Keratinocyte (primary cell): ENCODE data around the gene PLXNB2. TPM values are rescaled to one million over a fixed set of nuclear protein-coding genes. Genes with fewer than 3 reads are reported as not detected.

ENCODE experiments used
- DNase-seq: peaks from one replicate; pipeline ENCODE4 v3.0.0-alpha.2; 2011; ENCODE audit warnings: low read depth, missing footprints, low spot score
- FAIRE-seq: peaks from 2 replicates; lab custom pipeline; 2011; peaks lifted over from hg19 to GRCh38; lab: Jason Lieb, UNC
- H2AFZ ChIP-seq: 2 replicates; pipeline ENCODE4 v1.6.0; 2012; ENCODE audit warnings: low read length, control low read depth, inconsistent platforms; ENCODE audit not compliant: control insufficient read depth
- H3K27ac ChIP-seq: 2 replicates; pipeline ENCODE4 v1.5.1; 2011; ENCODE audit warnings: low read length; ENCODE audit not compliant: control insufficient read depth, insufficient read depth
- H3K27me3 ChIP-seq: 3 replicates; pipeline ENCODE4 v1.6.0; 2011; ENCODE audit warnings: low read length; ENCODE audit not compliant: control insufficient read depth, insufficient read depth; ENCODE audit errors: extremely low read depth
- H3K36me3 ChIP-seq, 2 experiments: 2 replicates in 1 of 2; 3 replicates in 1 of 2; pipeline ENCODE4 v1.5.1; 2011; ENCODE audit warnings: low read length in 2 of 2, mild to moderate bottlenecking in 1 of 2; ENCODE audit not compliant: control insufficient read depth in 2 of 2, insufficient read depth in 2 of 2; ENCODE audit errors: extremely low read depth in 1 of 2
- H3K4me1 ChIP-seq: 3 replicates; pipeline ENCODE4 v1.5.1; 2011; ENCODE audit warnings: low read length; ENCODE audit not compliant: control insufficient read depth, insufficient read depth; ENCODE audit errors: extremely low read depth
- H3K4me2 ChIP-seq: 3 replicates; pipeline ENCODE4 v1.6.0; 2011; ENCODE audit warnings: low read depth, low read length; ENCODE audit not compliant: control insufficient read depth, insufficient read depth; ENCODE audit errors: extremely low read depth
- H3K4me3 ChIP-seq, 3 experiments: fragments of 200-600 bp in 1 of 3; sonication (generic) in 1 of 3; 2 replicates in 2 of 3; 3 replicates in 1 of 3; pipeline ENCODE4 v1.5.1; 2011 to 2016; ENCODE audit warnings: low read length in 3 of 3, mild to moderate bottlenecking in 3 of 3, control low read depth in 2 of 3, inconsistent platforms in 1 of 3, low read depth in 1 of 3, mixed read lengths in 1 of 3, mixed run types in 1 of 3, moderate library complexity in 1 of 3; ENCODE audit not compliant: control insufficient read depth in 2 of 3, insufficient read depth in 2 of 3; ENCODE audit errors: extremely low read depth in 1 of 3
- H3K79me2 ChIP-seq: 2 replicates; pipeline ENCODE4 v1.6.0; 2012; ENCODE audit warnings: low read length; ENCODE audit not compliant: control insufficient read depth, insufficient read depth
- H3K9ac ChIP-seq: 3 replicates; pipeline ENCODE4 v1.6.0; 2011; ENCODE audit warnings: low read length; ENCODE audit not compliant: control insufficient read depth, insufficient read depth; ENCODE audit errors: extremely low read depth
- H3K9me1 ChIP-seq: 3 replicates; pipeline ENCODE4 v1.6.0; 2011; ENCODE audit warnings: low read length; ENCODE audit not compliant: control insufficient read depth, insufficient read depth; ENCODE audit errors: extremely low read depth
- H3K9me3 ChIP-seq: 2 replicates; pipeline ENCODE4 v1.5.1; 2012; ENCODE audit warnings: low read depth, low read length; ENCODE audit not compliant: control insufficient read depth
- H4K20me1 ChIP-seq: 3 replicates; pipeline ENCODE4 v1.6.0; 2011; ENCODE audit warnings: low read length; ENCODE audit not compliant: control insufficient read depth, insufficient read depth; ENCODE audit errors: extremely low read depth
- EZH2 ChIP-seq: IDR thresholded peaks from one replicate; pipeline ENCODE4 v1.6.1; 2012; ENCODE audit warnings: inconsistent platforms, mild to moderate bottlenecking, low read length, moderate library complexity
- dilution Hi-C: fragments of 300-500 bp; cut with MboI; formaldehyde crosslinking; loops from one replicate; pipeline ENCODE4 v1.7.0; 2020; ENCODE audit warnings: low sequenced_read_pairs; ENCODE audit not compliant: extremely low pct_ligation_motif_present
- polyA plus RNA-seq, 5 experiments: library from polyadenylated mRNA; depleted of rRNA in 3 of 5; stranded (reverse) in 3 of 5; stranded (forward) in 1 of 5; unstranded in 1 of 5; fragments of >200 nt; gene quantifications; 1 replicate in 1 of 5; 2 replicates in 3 of 5; 3 replicates in 1 of 5; pipeline versions ENCODE4 v1.2.1 to v1.2.3, GENCODE V29; 2011 to 2012; ENCODE audit warnings: missing spikeins in 2 of 5, low read depth in 1 of 5, low replicate concordance in 1 of 5
- TF ChIP-seq, protein P1 (sequence below), 3 experiments: IDR thresholded peaks in 1 of 3; conservative IDR thresholded peaks in 1 of 3; optimal IDR thresholded peaks in 1 of 3; 2 replicates in 2 of 3; 3 replicates in 1 of 3; pipeline versions ENCODE3 to v1.5.1; 2011; ENCODE audit warnings: low read length in 3 of 3, mild to moderate bottlenecking in 3 of 3, moderate library complexity in 2 of 3, control low read depth in 1 of 3, inconsistent platforms in 1 of 3; ENCODE audit not compliant: insufficient read depth in 2 of 3; ENCODE audit errors: extremely low read depth in 1 of 3

The PLXNB2 gene
- polyA plus RNA-seq, 1 donor (not counting 4 experiments of a cell fraction or from before 2014, with no cell fraction given): 44.3 TPM

DNA sequence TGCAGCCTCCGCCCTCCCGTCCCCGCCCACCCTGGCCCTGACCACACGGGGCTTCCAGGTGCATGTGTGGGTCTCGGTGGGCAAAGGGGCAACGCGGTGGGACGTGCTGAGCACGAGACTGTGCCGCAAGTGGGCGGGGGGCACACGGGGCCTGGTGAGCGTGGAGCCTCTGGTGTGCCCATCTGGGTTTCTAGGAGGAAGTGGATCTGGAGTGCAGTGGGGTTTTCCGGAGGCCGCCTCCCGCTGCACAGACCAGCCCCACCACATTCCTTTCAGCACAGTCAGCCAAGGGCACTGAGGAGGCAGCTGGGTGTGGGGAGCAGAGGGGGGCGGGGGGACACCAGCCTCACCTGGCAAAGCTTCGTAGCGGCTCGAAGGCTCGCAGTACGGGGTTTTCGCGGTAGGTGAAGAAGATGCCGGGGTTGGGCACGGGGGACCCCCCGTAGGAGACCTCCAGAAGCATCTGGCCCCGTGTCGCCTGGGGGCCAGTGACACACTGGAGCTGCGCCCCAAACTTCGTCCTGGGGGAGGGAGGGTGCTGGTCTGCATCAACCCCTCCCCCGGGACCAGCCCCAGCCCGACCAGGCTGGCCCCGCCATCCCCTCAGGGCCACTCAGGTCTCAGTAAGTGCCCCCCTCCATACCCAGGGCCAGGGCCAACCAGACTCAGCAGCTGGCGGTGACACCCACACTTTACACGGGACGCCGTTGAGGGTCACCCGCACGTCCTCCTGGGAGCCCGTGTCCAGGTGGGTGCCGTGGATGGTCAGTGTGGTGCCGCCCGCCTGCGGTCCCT, 24.9 kb downstream of the PLXNB2 start:
- peak overlapping the region in 2 of 3 experiments; percentile 25 to 27 for H3K4me3 ChIP-seq
- peaks cover 15% of the 10 kb centered on the region for H3K79me2 ChIP-seq
- H3K36me3 ChIP-seq: peaks cover 28 to 32% of the 10 kb centered on the region in 2 experiments
- DNase-seq (peak; percentile 71), FAIRE-seq (peak; percentile 89)
- no peaks in the 10 kb centered on the region for H4K20me1 ChIP-seq
- no peaks in the 10 kb centered on the region for H3K9me3 ChIP-seq
- peak overlapping the region; percentile 70 for H3K27ac ChIP-seq
- no peaks in the 10 kb centered on the region for H3K9me1 ChIP-seq
- H3K27me3 ChIP-seq: no peaks in the 10 kb centered on the region
- dilution Hi-C loops: no loop called here
- peak overlapping the region; percentile 69 for H3K4me2 ChIP-seq
- no peak overlapping the region for H2AFZ ChIP-seq
- H3K4me1 ChIP-seq: peaks cover 18% of the 10 kb centered on the region
- H3K9ac ChIP-seq: peak overlapping the region; percentile 54
- TF ChIP-seq, protein P1, sequence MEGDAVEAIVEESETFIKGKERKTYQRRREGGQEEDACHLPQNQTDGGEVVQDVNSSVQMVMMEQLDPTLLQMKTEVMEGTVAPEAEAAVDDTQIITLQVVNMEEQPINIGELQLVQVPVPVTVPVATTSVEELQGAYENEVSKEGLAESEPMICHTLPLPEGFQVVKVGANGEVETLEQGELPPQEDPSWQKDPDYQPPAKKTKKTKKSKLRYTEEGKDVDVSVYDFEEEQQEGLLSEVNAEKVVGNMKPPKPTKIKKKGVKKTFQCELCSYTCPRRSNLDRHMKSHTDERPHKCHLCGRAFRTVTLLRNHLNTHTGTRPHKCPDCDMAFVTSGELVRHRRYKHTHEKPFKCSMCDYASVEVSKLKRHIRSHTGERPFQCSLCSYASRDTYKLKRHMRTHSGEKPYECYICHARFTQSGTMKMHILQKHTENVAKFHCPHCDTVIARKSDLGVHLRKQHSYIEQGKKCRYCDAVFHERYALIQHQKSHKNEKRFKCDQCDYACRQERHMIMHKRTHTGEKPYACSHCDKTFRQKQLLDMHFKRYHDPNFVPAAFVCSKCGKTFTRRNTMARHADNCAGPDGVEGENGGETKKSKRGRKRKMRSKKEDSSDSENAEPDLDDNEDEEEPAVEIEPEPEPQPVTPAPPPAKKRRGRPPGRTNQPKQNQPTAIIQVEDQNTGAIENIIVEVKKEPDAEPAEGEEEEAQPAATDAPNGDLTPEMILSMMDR (optimal IDR thresholded peaks at IDR 0.05 in 1 of 3, IDR thresholded peaks at IDR 0.05 in 1 of 3, conservative IDR thresholded peaks at IDR 0.05 in 1 of 3; ENCODE audit: extremely low read depth in 1 of 3, insufficient read depth in 2 of 3, low read length in 3 of 3): no peak
- no peak for TF ChIP-seq EZH2

DNA sequence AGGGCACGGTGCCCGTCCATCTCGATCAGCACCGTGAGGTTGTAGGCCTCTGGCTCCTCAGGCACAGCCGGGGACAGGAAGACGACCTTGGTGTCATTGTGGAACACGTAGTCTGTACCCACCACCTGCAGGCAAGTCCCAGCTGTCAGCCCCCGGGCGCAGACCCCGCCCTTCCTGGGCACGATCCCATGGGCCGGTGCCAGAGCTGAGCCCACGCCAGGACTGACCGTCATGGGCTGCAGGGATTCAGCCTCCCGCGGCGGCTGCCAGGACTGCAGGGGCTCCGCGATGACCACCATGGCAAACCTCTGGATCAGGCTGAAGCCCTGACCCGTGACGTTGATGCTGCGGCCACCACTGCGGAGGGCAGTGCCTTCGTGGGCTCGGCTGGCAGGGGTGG, 25.5 kb downstream of the PLXNB2 start:
- peak overlapping the region; percentile 54 for H3K9ac ChIP-seq
- peaks cover 18% of the 10 kb centered on the region for H3K4me1 ChIP-seq
- no peaks in the 10 kb centered on the region for H4K20me1 ChIP-seq
- H3K9me3 ChIP-seq: no peaks in the 10 kb centered on the region
- H3K36me3 ChIP-seq: peaks cover 28 to 32% of the 10 kb centered on the region in 2 experiments
- H3K4me3 ChIP-seq: peak overlapping the region in 2 of 3 experiments; percentile 20 to 25
- no peak for TF ChIP-seq EZH2
- TF ChIP-seq, protein P1 (optimal IDR thresholded peaks at IDR 0.05 in 1 of 3, IDR thresholded peaks at IDR 0.05 in 1 of 3, conservative IDR thresholded peaks at IDR 0.05 in 1 of 3; ENCODE audit: extremely low read depth in 1 of 3, insufficient read depth in 2 of 3, low read length in 3 of 3): peak in 1 of 3 experiments; percentile 10
- H3K79me2 ChIP-seq: peaks cover 15% of the 10 kb centered on the region
- H3K27ac ChIP-seq: peak overlapping the region; percentile 70
- H3K9me1 ChIP-seq: no peaks in the 10 kb centered on the region
- H3K4me2 ChIP-seq: peak overlapping the region; percentile 69
- dilution Hi-C loops: no loop called here
- FAIRE-seq (no peak), DNase-seq (no peak)
- no peaks in the 10 kb centered on the region for H3K27me3 ChIP-seq
- H2AFZ ChIP-seq: no peak overlapping the region
